Stimulated activated effector memory CD8-positive, alpha-beta T cell treated with anti-CD3 and anti-CD28 coated beads, Interleukin-12 subunit alpha, Interleukin-12 subunit beta, amount 100 ng/mL, for 72 hours (primary cell): ENCODE measurements around the gene SIPA1L3.

Experiments
- ATAC-seq: fragments of 150-1000 bp; cut with Tn5 transposase; 2 replicates; pipeline ENCODE4 v1.10.0; 2021
- DNase-seq, 2 donors: peaks; one replicate each; pipeline ENCODE4 v3.0.0; 2021 to 2022; ENCODE audit warnings: low spot score in 2 of 2
- H3K27ac Mint-ChIP-seq: one replicate; pipeline ENCODE4 v1.8.0; 2022; ENCODE audit warnings: mild to moderate bottlenecking, mixed read lengths
- H3K36me3 Mint-ChIP-seq: one replicate; pipeline ENCODE4 v1.8.0; 2022; ENCODE audit warnings: mild to moderate bottlenecking, mixed read lengths
- H3K4me1 Mint-ChIP-seq: one replicate; pipeline ENCODE4 v1.8.0; 2022; ENCODE audit warnings: mixed read lengths
- H3K4me3 Mint-ChIP-seq: one replicate; pipeline ENCODE4 v1.8.0; 2022; ENCODE audit warnings: mild to moderate bottlenecking, mixed read lengths
- H3K9me3 Mint-ChIP-seq: one replicate; pipeline ENCODE4 v1.8.0; 2022; ENCODE audit warnings: mixed read lengths

Gene SIPA1L3

DNA sequence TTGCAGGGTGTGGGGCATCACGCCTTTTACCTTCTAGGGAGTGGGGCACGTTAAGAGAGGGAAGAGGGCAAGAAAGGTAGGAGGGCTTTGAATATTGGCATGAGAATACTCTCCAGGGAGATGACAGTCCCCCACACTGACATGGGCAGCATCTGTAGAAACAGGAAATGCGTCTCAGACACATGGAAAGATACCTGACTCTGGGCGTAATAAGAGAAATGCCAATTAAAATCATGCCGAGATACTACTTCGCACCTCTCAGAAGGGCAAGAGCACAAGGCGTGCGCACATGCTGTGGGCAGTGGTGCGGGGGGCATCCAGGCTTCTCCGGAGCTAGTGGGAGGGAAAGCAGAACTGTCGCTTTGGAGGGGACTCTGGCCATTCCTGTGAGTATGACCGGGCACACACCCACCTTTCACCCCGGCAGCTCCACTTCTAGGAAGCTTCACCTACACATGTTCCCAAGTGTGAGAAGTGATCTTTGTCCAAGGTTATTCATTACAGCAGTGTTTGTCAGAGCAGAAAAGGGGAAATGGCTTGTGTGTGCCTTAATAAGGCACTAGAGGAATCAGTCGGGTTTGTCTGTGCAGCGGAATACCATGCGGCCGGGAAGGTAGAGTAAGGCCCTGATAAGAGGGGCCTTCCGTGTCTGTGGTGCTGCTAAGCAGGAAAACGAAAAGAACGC is 99.5 kb downstream of the SIPA1L3 start:
- Mint-ChIP-seq H3K9me3 (no peaks in the 10 kb centered on the region), H3K27ac (peak overlapping the region; percentile 64), H3K36me3 (no peaks in the 10 kb centered on the region), H3K4me1 (no peaks in the 10 kb centered on the region), H3K4me3 (no peak overlapping the region)
- no peak for DNase-seq
- no peak for ATAC-seq

- DNase-seq (no peak), ATAC-seq (no peak)
- H3K9me3 Mint-ChIP-seq, result no peaks in the 10 kb centered on the region
- no peaks in the 10 kb centered on the region for H3K36me3 Mint-ChIP-seq
- H3K4me1 Mint-ChIP-seq, result no peaks in the 10 kb centered on the region
- no peak overlapping the region for H3K27ac Mint-ChIP-seq
- no peak overlapping the region for H3K4me3 Mint-ChIP-seq
These were observed 102.7 kb downstream of the SIPA1L3 start for GRCh38 chr19:38009650-38010242.

DNA sequence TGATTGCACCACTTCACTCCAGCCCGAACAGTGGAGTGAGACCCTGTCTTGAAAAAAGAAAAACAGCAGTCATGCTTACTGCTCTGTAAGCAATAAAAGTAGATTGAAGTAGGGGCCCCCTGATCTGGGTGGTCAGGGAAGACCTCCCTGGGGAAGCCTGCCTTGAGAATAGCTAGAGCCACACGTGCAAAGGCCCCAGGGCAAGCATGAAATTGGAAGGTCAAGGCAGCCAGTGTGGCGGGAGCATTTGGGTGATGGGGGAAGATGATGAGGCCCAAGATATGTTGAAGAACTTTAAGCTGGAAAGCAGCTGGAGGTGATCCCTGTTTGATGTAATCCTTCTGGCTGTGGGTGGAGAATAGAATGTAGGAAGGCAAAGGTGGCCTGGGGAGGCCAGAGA is 104.4 kb downstream of the SIPA1L3 start:
- H3K9me3 Mint-ChIP-seq, result no peaks in the 10 kb centered on the region
- DNase-seq, result no peak
- no peak overlapping the region for H3K4me3 Mint-ChIP-seq
- no peak for ATAC-seq
- no peak overlapping the region for H3K27ac Mint-ChIP-seq
- no peaks in the 10 kb centered on the region for H3K4me1 Mint-ChIP-seq
- no peaks in the 10 kb centered on the region for H3K36me3 Mint-ChIP-seq

DNA sequence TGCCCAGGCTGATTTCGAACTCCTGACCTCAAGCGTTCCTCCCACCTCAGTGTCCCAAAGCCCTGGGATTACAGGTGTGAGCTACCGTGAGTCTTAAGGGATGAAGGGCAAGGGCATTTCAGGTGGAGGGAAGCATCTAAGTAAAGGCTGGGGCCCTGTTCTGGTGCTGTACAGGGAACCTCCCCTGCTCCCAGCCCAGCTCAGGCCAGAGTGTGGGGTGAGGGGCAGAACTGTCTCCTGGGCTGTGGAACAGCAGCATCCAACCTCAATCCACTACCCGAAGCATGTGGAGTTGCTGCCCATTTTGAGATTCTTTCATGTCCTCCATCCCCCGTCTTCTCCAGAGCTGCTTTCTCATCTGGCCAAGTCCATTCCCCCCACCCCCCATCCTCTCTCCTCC is 105.3 kb downstream of the SIPA1L3 start:
- Mint-ChIP-seq H3K4me3 (no peak overlapping the region), H3K27ac (peak overlapping the region; percentile 23), H3K9me3 (no peaks in the 10 kb centered on the region), H3K36me3 (no peaks in the 10 kb centered on the region), H3K4me1 (no peaks in the 10 kb centered on the region)
- no peak for ATAC-seq
- no peak for DNase-seq

DNA sequence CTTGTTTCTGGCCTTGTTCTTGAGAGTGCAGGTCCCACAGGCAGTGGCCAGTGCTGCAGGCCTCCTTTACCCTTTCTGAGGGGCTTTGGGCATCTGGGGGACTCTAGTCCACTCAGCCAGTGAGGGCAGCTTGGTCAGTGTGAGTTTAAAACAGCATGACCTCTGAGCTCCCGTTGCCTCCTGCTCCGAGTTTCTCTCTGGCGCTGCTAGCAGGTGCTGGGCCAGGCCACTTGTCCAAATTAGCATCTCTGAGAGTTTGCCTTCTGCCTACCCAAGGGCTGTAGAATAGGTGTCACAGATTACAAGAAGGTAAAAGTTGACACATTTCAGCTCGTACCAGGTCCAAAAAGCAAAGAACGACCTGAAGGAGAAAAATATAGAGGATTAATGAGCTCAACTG is 105.9 kb downstream of the SIPA1L3 start:
- peak overlapping the region; percentile 23 for H3K27ac Mint-ChIP-seq
- H3K4me1 Mint-ChIP-seq, result no peaks in the 10 kb centered on the region
- no peak overlapping the region for H3K4me3 Mint-ChIP-seq
- DNase-seq, result no peak
- no peak for ATAC-seq
- no peaks in the 10 kb centered on the region for H3K36me3 Mint-ChIP-seq
- no peaks in the 10 kb centered on the region for H3K9me3 Mint-ChIP-seq

- ATAC-seq, result no peak
- DNase-seq, result no peak
- H3K9me3 Mint-ChIP-seq, result no peaks in the 10 kb centered on the region
- H3K36me3 Mint-ChIP-seq, result no peaks in the 10 kb centered on the region
- H3K4me3 Mint-ChIP-seq, result no peak overlapping the region
- peak overlapping the region; percentile 40 for H3K27ac Mint-ChIP-seq
- no peaks in the 10 kb centered on the region for H3K4me1 Mint-ChIP-seq
These were observed 107.0 kb downstream of the SIPA1L3 start for GRCh38 chr19:38013913-38014580.

- H3K9me3 Mint-ChIP-seq, result no peaks in the 10 kb centered on the region
- DNase-seq (no peak), ATAC-seq (no peak)
- H3K36me3 Mint-ChIP-seq, result no peaks in the 10 kb centered on the region
- no peak overlapping the region for H3K27ac Mint-ChIP-seq
- no peak overlapping the region for H3K4me3 Mint-ChIP-seq
- no peaks in the 10 kb centered on the region for H3K4me1 Mint-ChIP-seq
These were observed 108.2 kb downstream of the SIPA1L3 start for GRCh38 chr19:38015216-38015615.

GRCh38 chr19:38015761-38016160 is 108.8 kb downstream of the SIPA1L3 start:
- DNase-seq (no peak), ATAC-seq (no peak)
- no peak overlapping the region for H3K4me3 Mint-ChIP-seq
- H3K27ac Mint-ChIP-seq, result no peak overlapping the region
- no peaks in the 10 kb centered on the region for H3K4me1 Mint-ChIP-seq
- H3K36me3 Mint-ChIP-seq, result no peaks in the 10 kb centered on the region
- no peaks in the 10 kb centered on the region for H3K9me3 Mint-ChIP-seq

- Mint-ChIP-seq H3K9me3 (no peaks in the 10 kb centered on the region), H3K27ac (no peak overlapping the region)
These were observed 110.6 kb downstream of the SIPA1L3 start for GRCh38 chr19:38017401-38018151.

GRCh38 chr19:38018694-38019395 is 111.8 kb downstream of the SIPA1L3 start:
- Mint-ChIP-seq H3K36me3 (no peaks in the 10 kb centered on the region), H3K4me3 (no peak overlapping the region), H3K27ac (no peak overlapping the region), H3K9me3 (no peaks in the 10 kb centered on the region), H3K4me1 (peaks cover 5% of the 10 kb centered on the region)
- ATAC-seq (no peak), DNase-seq (no peak)

More at GRCh38 chr19:38017401-38018151, 110.6 kb downstream of the SIPA1L3 start:
- H3K4me3 Mint-ChIP-seq, result no peak overlapping the region
- H3K36me3 Mint-ChIP-seq, result no peaks in the 10 kb centered on the region
- peaks cover 5% of the 10 kb centered on the region for H3K4me1 Mint-ChIP-seq
- no peak for ATAC-seq
- no peak for DNase-seq

GRCh38 chr19:38019396-38019724 is 112.4 kb downstream of the SIPA1L3 start:
- ATAC-seq (no peak), DNase-seq (no peak)
- no peak overlapping the region for H3K27ac Mint-ChIP-seq
- peaks cover 5% of the 10 kb centered on the region for H3K4me1 Mint-ChIP-seq
- H3K36me3 Mint-ChIP-seq, result no peaks in the 10 kb centered on the region
- H3K4me3 Mint-ChIP-seq, result no peak overlapping the region
- no peaks in the 10 kb centered on the region for H3K9me3 Mint-ChIP-seq

DNA sequence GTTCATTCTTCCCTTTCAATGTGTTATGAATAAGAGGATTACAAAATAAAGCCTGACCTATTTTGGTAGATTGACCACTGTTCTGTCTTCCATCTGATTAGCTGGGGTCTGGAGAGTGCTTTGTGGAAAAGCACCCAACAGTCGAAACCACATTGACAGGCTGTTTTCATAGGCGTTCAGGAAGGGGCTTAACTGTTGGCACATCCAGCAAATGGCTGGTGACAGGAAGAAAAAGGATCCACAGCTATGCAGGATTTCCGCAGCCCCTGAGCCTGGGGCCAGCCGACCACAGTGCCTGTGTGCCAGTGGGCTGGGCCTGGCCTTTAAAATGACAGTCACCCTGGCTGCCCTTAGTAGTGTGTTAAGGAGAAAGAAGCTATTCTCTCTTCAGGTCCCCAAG is 113.3 kb downstream of the SIPA1L3 start:
- Mint-ChIP-seq H3K4me3 (no peak overlapping the region), H3K27ac (no peak overlapping the region), H3K4me1 (peaks cover 9% of the 10 kb centered on the region), H3K9me3 (no peaks in the 10 kb centered on the region), H3K36me3 (no peaks in the 10 kb centered on the region)
- DNase-seq (no peak), ATAC-seq (no peak)

DNA sequence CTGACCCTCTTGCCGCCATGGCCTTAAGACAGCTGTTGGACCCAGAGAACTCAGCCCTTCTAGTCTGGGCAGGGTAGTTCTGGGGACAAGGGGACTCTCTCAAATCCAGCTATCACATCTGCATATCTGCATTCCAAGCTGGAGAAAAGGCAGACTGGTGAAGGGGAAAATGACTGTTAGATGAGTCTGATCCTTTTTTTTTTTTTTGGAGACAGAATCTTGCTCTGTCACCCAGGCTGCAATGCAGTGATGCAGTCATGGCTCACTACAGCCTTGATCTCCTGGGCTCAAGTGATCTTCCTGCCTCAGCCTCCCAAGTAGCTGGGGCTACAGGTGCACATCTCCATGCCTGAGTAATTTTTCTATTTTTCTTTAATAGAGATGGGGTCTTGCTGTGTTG is 114.3 kb downstream of the SIPA1L3 start:
- DNase-seq (no peak), ATAC-seq (no peak)
- Mint-ChIP-seq H3K4me3 (no peak overlapping the region), H3K9me3 (no peaks in the 10 kb centered on the region), H3K4me1 (peaks cover 12% of the 10 kb centered on the region), H3K27ac (no peak overlapping the region), H3K36me3 (no peaks in the 10 kb centered on the region)

- H3K27ac Mint-ChIP-seq, result peak overlapping the region; percentile 64
- no peaks in the 10 kb centered on the region for H3K9me3 Mint-ChIP-seq
- DNase-seq (no peak), ATAC-seq (no peak)
- H3K36me3 Mint-ChIP-seq, result no peaks in the 10 kb centered on the region
- peaks cover 13% of the 10 kb centered on the region for H3K4me1 Mint-ChIP-seq
- no peak overlapping the region for H3K4me3 Mint-ChIP-seq
These were observed 116.0 kb downstream of the SIPA1L3 start for GRCh38 chr19:38022791-38023670.
